NK-92 treated with Interleukin-12 subunit alpha and Interleukin-12 subunit beta, amount 100 ng/mL, for 24 hours (cell line): ENCODE measurements around the gene DIDO1.
"Not testable (repeated sequence)": the region's sequence is repeated elsewhere in the genome, so short reads cannot be mapped to it uniquely, and the experiment has no call there.

Source experiments
- DNase-seq: peaks from one replicate; lab custom pipeline; 2025; lab: John Stamatoyannopoulos, UW

DIDO1 gene

GRCh38 chr20:62927128-62927705 is 912 bp upstream of the DIDO1 start:
- DNase-seq, result no peak

- peak; percentile 43 for DNase-seq
Measured at GRCh38 chr20:62925420-62926228, 681 bp downstream of the DIDO1 start.

- no peak for DNase-seq
Measured at GRCh38 chr20:62925076-62925419, 1.3 kb downstream of the DIDO1 start.

GRCh38 chr20:62924442-62925075 is 1.7 kb downstream of the DIDO1 start:
- no peak for DNase-seq

- no peak for DNase-seq
Measured at GRCh38 chr20:62923669-62924441, 2.5 kb downstream of the DIDO1 start.

GRCh38 chr20:62923059-62923668 is 3.1 kb downstream of the DIDO1 start:
- not testable (repeated sequence) for DNase-seq

GRCh38 chr20:62922451-62922921 is 3.8 kb downstream of the DIDO1 start:
- DNase-seq, result no peak

GRCh38 chr20:62921119-62921687 is 5.1 kb downstream of the DIDO1 start:
- no peak for DNase-seq

- no peak for DNase-seq
Measured at GRCh38 chr20:62920039-62920645, 6.2 kb downstream of the DIDO1 start.

GRCh38 chr20:62918831-62919230 is 7.5 kb downstream of the DIDO1 start:
- no peak for DNase-seq

- no peak for DNase-seq
Measured at GRCh38 chr20:62918147-62918546, 8.2 kb downstream of the DIDO1 start.

GRCh38 chr20:62917720-62918119 is 8.6 kb downstream of the DIDO1 start:
- DNase-seq, result no peak

GRCh38 chr20:62916703-62917476 is 9.4 kb downstream of the DIDO1 start:
- no peak for DNase-seq

- no peak for DNase-seq
Measured at GRCh38 chr20:62914970-62915457, 11.3 kb downstream of the DIDO1 start.

GRCh38 chr20:62914436-62914835 is 11.9 kb downstream of the DIDO1 start:
- DNase-seq, result no peak

- no peak for DNase-seq
Measured at GRCh38 chr20:62913043-62913630, 13.2 kb downstream of the DIDO1 start.

GRCh38 chr20:62911701-62912280 is 14.5 kb downstream of the DIDO1 start:
- no peak for DNase-seq

GRCh38 chr20:62910777-62911497 is 15.4 kb downstream of the DIDO1 start:
- DNase-seq, result no peak
